ENCODE results near the gene CLUH. TPM values are rescaled to one million over a fixed set of nuclear protein-coding genes. Genes with fewer than 3 reads are reported as not detected.

Gene CLUH
- polyA plus RNA-seq, 1 of the 3 experiments (the other 2 are of a cell fraction), result 32.2 TPM

- Histone ChIP-seq H3K4me1 (ENCODE audit: control insufficient read depth in 1 of 2, insufficient read depth in 2 of 2, low read depth in 1 of 2, low read length in 1 of 2) (peaks cover 0 to 4% of the 10 kb centered on the region in 2 experiments; a peak in 1 of 4 replicates), H3K27ac (ENCODE audit: low read depth in 2 of 2, low read length in 1 of 2) (no peak overlapping the region), H2AFZ (ENCODE audit: low read depth) (no peak overlapping the region), H3F3A (replicated peaks; ENCODE audit: insufficient read depth) (peaks cover 16% of the 10 kb centered on the region), H3K4me2 (no peak overlapping the region), H3K9me2 (no peaks in the 10 kb centered on the region), H3K4me3 (ENCODE audit: low read depth in 2 of 2, low read length in 1 of 2) (no peak overlapping the region), H4K20me1 (ENCODE audit: insufficient read depth) (no peaks in the 10 kb centered on the region), H3K36me3 (replicated peaks in 1 of 2; ENCODE audit: control insufficient read depth in 1 of 2, insufficient read depth in 2 of 2, low read length in 1 of 2) (peaks cover 0 to 28% of the 10 kb centered on the region in 2 experiments), H3K79me2 (ENCODE audit: insufficient read depth) (no peaks in the 10 kb centered on the region), H3K27me3 (ENCODE audit: insufficient read depth) (no peaks in the 10 kb centered on the region), H3K9me3 (no peaks in the 10 kb centered on the region), H3K9ac (no peak overlapping the region)
- 95% methylated on average over 32 of the region's 62 CpGs for WGBS (ENCODE audit: low lambda C conversion rate)
- ChIA-PET CTCF (no interaction called here), POLR2A (no interaction called here)
- no peak for DNase-seq
- no peak for TF ChIP-seq SIN3A (IDR thresholded peaks at IDR 0.05; ENCODE audit: borderline replicate concordance, low read depth, low read length)
- TF ChIP-seq TAF1 (IDR thresholded peaks at IDR 0.05; ENCODE audit: borderline replicate concordance, low read depth, low read length), result no peak
- TF ChIP-seq, protein P1, sequence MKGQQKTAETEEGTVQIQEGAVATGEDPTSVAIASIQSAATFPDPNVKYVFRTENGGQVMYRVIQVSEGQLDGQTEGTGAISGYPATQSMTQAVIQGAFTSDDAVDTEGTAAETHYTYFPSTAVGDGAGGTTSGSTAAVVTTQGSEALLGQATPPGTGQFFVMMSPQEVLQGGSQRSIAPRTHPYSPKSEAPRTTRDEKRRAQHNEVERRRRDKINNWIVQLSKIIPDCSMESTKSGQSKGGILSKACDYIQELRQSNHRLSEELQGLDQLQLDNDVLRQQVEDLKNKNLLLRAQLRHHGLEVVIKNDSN (IDR thresholded peaks at IDR 0.05; ENCODE audit: borderline replicate concordance, low read depth), result no peak
- no peak for TF ChIP-seq FOXM1 (IDR thresholded peaks at IDR 0.05; ENCODE audit: low read depth)
- no peak for TF ChIP-seq RFX5 (IDR thresholded peaks at IDR 0.05; ENCODE audit: low read length)
- TF ChIP-seq ELF1 (IDR thresholded peaks at IDR 0.05), result no peak
Measured at GRCh38 chr17:2691069-2691871, 20.3 kb downstream of the CLUH start.

DNA sequence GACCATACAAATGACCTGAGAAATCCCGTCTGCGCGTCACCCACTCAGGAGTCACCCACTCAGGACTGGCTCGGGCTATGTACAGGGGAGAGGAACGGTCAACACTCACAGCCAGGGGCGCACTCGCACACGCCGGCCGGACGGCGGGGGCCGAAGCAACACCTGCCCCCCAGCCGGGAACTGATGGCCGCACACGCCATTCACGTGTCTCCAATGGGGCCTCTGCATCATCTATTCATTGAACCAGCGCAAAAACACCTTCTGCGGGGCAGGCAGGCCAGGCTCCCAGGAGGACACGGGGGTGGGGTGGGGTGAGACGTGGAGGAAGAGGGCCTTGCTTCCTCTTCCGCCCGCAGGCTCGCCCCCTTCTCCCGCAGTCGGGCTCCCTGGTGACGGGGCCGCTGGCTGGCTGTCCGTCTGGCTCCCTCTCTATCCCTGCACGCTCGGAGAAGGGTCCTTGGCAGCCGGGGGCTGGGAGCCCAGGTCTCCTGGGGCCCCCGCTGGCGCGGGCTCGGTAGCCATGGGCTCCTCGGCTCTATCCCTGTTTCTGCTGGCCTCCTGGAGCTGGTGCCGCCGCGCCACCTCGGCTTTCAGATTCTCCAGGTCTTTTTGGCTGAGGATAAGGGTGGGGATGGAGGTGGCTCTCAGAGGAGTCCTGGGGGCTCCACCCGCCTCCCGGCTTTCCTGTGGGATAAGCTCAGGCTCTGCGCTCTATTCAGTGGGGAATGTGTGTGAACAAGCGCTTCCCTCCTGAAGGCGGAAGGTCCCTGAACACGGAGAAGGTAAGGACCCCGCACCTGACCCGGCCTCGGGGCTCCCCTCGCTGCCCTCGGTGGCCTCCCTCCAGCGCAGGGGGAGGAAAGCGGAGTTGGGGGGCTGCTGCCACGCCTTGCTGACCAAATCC lies 21.1 kb downstream of the CLUH start:
- 98% methylated on average over 23 of the region's 55 CpGs for WGBS (ENCODE audit: low lambda C conversion rate)
- no peak overlapping the region for H3K9ac ChIP-seq
- TF ChIP-seq RXRA (IDR thresholded peaks at IDR 0.05; ENCODE audit: borderline replicate concordance, low read depth), result no peak
- no peak for TF ChIP-seq GATA2 (CRISPR knock-in tag; IDR thresholded peaks at IDR 0.05)
- TF ChIP-seq ELF1 (IDR thresholded peaks at IDR 0.05), result no peak
- TF ChIP-seq TCF12 (IDR thresholded peaks at IDR 0.05), result no peak
- no peak for TF ChIP-seq TAF1 (IDR thresholded peaks at IDR 0.05; ENCODE audit: borderline replicate concordance, low read depth, low read length)
- TF ChIP-seq GABPA (IDR thresholded peaks at IDR 0.05; ENCODE audit: low read depth), result no peak
- TF ChIP-seq FOXJ3 (CRISPR knock-in tag; IDR thresholded peaks at IDR 0.05), result no peak
- H3K4me2 ChIP-seq, result no peak overlapping the region
- POLR2A ChIA-PET, result no interaction called here
- no peaks in the 10 kb centered on the region for H3K27me3 ChIP-seq (ENCODE audit: insufficient read depth)
- H2AFZ ChIP-seq (ENCODE audit: low read depth), result no peak overlapping the region
- H3K27ac ChIP-seq (ENCODE audit: low read depth in 2 of 2, low read length in 1 of 2), result no peak overlapping the region
- DNase-seq, result peak; percentile 45
- peaks cover 21% of the 10 kb centered on the region for H3F3A ChIP-seq (replicated peaks; ENCODE audit: insufficient read depth)
- CTCF ChIA-PET, result no interaction called here
- no peaks in the 10 kb centered on the region for H3K79me2 ChIP-seq (ENCODE audit: insufficient read depth)
- no peaks in the 10 kb centered on the region for H3K9me3 ChIP-seq
- H4K20me1 ChIP-seq (ENCODE audit: insufficient read depth), result no peaks in the 10 kb centered on the region
- H3K4me1 ChIP-seq (ENCODE audit: control insufficient read depth in 1 of 2, insufficient read depth in 2 of 2, low read depth in 1 of 2, low read length in 1 of 2), result peaks cover 0 to 4% of the 10 kb centered on the region in 2 experiments; a peak in 1 of 4 replicates
- no peaks in the 10 kb centered on the region for H3K9me2 ChIP-seq
- H3K36me3 ChIP-seq (replicated peaks in 1 of 2; ENCODE audit: control insufficient read depth in 1 of 2, insufficient read depth in 2 of 2, low read length in 1 of 2), result peaks cover 0 to 24% of the 10 kb centered on the region in 2 experiments
- H3K4me3 ChIP-seq (ENCODE audit: low read depth in 2 of 2, low read length in 1 of 2), result no peak overlapping the region

Measured in SK-N-SH (cell line).